Erythroblast (primary cell): ENCODE data around the gene PKDCC.

Experiments used
- DNase-seq, 2 experiments: peaks; one replicate each; lab custom pipeline; 2025; lab: John Stamatoyannopoulos, UW
- GATA1 ChIP-seq: IDR thresholded peaks from 2 replicates; pipeline ENCODE4 v1.6.1; 2011; ENCODE audit warnings: low read depth, mild to moderate bottlenecking, control low read depth, low read length, moderate library complexity
- POLR2A ChIP-seq: IDR thresholded peaks from 2 replicates; pipeline ENCODE4 v1.6.1; 2011; ENCODE audit warnings: mild to moderate bottlenecking, low read length

The PKDCC gene

GRCh38 chr2:42087137-42087856, 39.5 kb downstream of the PKDCC start:
- no peak for TF ChIP-seq GATA1
- TF ChIP-seq POLR2A = no peak
- no peak for DNase-seq

DNA sequence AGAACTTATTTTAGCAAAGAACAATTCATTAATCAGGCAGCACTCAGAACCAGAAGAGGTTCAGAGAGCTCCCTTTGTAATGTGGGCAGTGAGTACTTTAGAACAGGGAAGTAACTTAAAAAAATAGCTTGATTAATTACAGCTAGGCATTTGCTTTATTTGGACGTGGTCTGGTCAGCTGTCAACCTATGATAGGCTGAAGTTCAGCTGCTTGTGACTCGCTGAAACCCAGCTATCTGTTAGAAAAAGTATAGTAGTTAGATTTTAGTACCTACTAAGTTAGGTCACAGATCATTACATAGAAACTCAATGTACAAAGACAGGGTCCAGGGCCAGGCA, 40.0 kb downstream of the PKDCC start:
- DNase-seq = no peak
- TF ChIP-seq GATA1 (no peak), POLR2A (no peak)

- no peak for TF ChIP-seq GATA1
- no peak for TF ChIP-seq POLR2A
- DNase-seq = peak; percentile 82 to 89
Observed at GRCh38 chr2:42089340-42089925, 41.6 kb downstream of the PKDCC start.

DNA sequence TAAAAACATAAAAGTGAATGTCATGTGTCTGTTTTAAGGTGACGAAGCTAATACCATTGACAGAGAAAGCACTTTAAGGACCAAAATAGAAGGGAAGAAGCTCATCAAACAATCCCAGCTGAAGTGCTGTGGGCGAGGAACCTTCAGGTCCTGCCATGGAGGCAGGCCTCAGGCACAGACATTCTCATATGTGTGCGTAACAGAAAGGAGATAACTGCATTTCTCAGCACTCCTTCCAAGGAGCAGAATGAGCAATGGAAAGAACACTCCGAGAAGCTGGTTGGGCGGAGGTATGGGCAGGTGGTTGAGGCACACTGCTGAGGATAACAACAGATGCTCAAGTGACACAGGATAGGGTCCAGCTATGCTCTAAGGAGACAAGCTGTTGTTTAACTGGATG, 42.4 kb downstream of the PKDCC start:
- TF ChIP-seq POLR2A = no peak
- TF ChIP-seq GATA1 = no peak
- no peak for DNase-seq

DNA sequence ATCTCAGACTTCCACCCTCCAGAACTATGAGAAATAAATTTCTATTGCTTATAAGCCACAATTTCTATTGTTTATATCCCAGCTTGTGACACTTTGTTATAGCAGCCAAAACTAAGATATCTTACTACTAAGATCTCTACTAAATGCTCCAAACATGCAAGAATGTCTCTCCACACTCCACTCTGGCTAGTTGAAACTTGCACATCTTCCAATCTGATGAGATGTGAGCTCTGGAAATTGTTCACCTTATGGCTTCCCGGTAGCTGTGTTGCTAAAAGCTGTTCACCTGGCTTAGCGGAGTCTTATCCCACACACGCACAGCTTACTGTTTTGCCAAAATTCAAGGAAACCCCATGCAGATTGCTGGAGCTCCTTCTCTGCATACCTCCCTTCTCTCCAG, 43.9 kb downstream of the PKDCC start:
- DNase-seq = no peak
- TF ChIP-seq GATA1 (no peak), POLR2A (no peak)

DNA sequence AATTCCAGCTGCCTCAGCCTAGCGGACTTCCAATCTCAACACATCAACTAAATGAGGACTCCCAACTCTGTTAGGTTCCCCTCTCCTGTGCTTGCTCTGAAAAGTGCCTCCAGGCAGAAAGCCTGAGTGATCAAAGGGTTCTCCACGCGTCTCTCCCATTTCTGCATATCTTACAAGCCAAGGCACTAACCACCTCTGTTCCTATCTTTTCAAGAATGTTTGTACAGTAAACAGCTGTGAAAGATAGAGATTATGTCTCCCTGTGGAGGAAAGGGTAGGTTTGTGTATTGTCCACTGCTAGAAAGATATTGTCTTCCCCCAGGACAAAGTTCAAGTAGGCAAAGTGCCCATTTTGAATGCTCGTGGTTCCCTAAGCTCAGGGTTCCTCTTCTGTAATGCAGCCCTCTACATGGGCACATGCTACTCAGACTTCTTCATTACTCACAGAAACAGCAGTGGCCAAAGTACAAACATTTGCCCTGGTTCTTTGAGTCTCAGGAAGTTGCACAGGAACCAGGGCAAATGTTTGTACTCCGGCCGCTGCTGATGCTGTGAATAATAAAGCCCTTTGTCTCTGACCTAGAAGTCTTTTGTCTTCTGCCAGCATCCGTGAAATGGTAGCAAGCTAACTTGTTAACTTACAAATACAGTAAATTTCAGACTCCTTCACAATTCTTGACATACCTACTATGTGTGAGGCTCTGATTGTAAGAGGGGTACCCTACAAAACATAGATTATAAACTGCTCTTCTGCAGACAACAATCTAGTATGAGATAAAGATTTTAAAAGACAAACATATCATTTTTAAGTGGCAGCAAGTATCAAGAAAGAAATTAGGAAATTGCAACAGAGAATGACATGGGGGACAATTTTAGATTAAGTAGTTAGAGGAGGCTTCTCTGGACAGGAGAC, 44.5 kb downstream of the PKDCC start:
- DNase-seq = no peak

GRCh38 chr2:42094114-42094513, 46.3 kb downstream of the PKDCC start:
- no peak for TF ChIP-seq GATA1
- no peak for TF ChIP-seq POLR2A
- no peak for DNase-seq

More for the DNA sequence above, 44.5 kb downstream of the PKDCC start:
- no peak for TF ChIP-seq GATA1
- TF ChIP-seq POLR2A = no peak

DNA sequence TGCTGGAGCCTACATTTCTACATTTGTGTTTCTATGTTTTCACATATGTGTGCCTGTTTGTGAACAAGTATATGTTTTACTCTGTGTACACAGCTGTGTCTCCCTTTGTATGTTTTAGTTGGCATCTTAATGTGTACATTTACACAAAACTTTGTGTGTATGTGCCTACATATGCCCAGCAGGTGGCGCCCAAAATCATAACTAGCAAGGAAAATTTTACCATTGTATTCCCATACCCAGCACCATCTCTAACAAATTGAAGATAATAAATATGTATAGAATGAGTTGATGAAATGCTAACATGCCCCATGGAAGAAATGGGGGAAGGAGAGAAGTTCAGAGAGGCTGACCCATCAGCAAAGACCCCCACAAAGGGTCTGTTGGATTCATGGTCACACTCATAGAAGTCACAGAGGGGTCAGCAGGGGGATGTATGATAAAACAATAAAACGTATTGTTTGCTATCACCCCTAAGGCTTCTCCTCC, 48.1 kb downstream of the PKDCC start:
- DNase-seq = peak; percentile 68 to 85

DNA sequence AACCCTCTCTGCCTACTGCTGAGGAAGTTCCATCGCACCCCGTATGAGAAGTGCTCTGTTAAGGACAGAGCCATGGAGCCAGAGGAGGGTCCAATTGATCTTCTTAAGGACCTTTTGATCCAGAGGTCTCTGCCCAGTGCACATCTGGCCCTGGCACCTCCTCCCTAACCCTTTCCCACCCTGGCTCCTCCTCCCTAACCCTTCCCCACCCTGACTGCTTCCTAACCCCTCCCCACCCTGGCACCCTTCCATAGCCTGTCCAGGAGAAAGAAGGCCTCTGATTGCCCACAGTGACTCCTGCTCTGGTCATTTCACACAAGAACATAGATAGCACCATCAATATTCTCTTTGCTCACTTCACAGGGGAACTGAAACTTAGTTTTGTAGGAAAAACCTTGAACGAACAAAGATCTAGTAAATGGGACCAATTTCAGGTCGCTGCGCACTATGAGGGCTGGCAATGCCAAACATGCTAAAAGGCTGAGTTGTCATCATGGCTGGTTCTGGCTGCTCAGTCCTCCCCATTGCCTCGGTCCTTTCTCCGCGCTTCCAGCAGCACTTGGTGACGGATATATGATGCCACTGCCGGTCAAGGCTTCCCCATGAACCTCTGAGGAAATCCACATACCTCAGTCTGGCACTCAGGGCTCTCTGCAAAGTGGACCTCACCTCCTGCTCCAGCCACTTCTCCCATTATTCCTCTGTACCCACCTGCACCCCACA, 49.2 kb downstream of the PKDCC start:
- no peak for DNase-seq
- TF ChIP-seq POLR2A = no peak

More for the DNA sequence above, 48.1 kb downstream of the PKDCC start:
- TF ChIP-seq POLR2A (no peak), GATA1 (no peak)

GRCh38 chr2:42098571-42099437, 51.0 kb downstream of the PKDCC start:
- no peak for DNase-seq
- TF ChIP-seq POLR2A = no peak
- no peak for TF ChIP-seq GATA1

- DNase-seq = no peak
- no peak for TF ChIP-seq GATA1
Observed at GRCh38 chr2:42099438-42100173, 51.8 kb downstream of the PKDCC start.

DNA sequence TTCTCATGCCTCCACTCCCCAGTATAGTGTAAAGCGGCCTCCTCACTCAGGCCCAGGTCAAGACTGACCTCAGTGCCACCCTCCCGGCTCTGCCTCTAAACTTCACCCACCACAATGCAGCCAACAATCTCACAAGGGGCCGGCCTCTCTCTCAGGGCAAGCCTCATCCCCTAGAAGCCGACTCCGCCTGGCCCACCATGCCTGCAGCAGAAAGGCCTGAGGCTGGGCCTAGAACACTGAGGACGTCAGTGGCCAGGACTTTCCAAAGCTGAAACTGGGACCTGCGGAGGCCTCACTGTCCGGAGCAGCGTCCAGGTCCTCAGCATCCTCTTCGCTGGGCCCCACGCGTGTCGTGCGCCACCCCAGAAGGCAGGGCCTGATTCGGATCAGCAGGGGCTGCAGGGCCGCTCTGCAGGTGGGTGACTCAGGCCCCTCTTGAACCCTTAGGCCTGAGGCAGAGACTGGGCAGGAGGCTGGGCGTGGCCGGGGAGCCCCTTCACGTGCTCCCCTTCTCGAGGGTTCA, 52.9 kb downstream of the PKDCC start:
- DNase-seq = no peak
- TF ChIP-seq POLR2A (no peak), GATA1 (no peak)
